Activated CD4-positive, alpha-beta T cell treated with anti-CD3 and anti-CD28 coated beads for 36 hours (primary cell): ENCODE results near the gene BDH1. TPM values are rescaled to one million over a fixed set of nuclear protein-coding genes. Genes with fewer than 3 reads are reported as not detected.

Experiments
- ATAC-seq: fragments of 200-7000 bp; cut with Tn5 transposase; one replicate; pipeline ENCODE4 v1.10.0; 2021; ENCODE audit warnings: mild to moderate bottlenecking, moderate library complexity
- CTCF ChIA-PET: fragments of 350-600 bp; sonication (Branson Sonifier 250); formaldehyde crosslinking; loops from one replicate; lab custom pipeline; 2021; ENCODE audit warnings: antibody characterized with exemption; lab: Charles Lee
- POLR2A ChIA-PET: fragments of 350-600 bp; sonication (Branson Sonifier 250); formaldehyde crosslinking; loops from one replicate; lab custom pipeline; 2021; ENCODE audit warnings: antibody characterized with exemption, inconsistent platforms; lab: Charles Lee
- DNase-seq: peaks from one replicate; pipeline ENCODE4 v3.0.0-alpha.2; 2020
- H3K27ac Mint-ChIP-seq: one replicate; pipeline ENCODE4 v1.8.0; 2021; ENCODE audit warnings: mixed read lengths
- H3K27me3 Mint-ChIP-seq: one replicate; pipeline ENCODE4 v1.8.0; 2021; ENCODE audit warnings: mixed read lengths
- H3K36me3 Mint-ChIP-seq: one replicate; pipeline ENCODE4 v1.8.0; 2021; ENCODE audit warnings: low read depth, mixed read lengths
- H3K4me1 Mint-ChIP-seq: one replicate; pipeline ENCODE4 v1.8.0; 2021; ENCODE audit warnings: mixed read lengths
- H3K4me3 Mint-ChIP-seq: one replicate; pipeline ENCODE4 v1.8.0; 2021; ENCODE audit warnings: mild to moderate bottlenecking, moderate library complexity, mixed read lengths
- H3K9me3 Mint-ChIP-seq: one replicate; pipeline ENCODE4 v1.8.0; 2021; ENCODE audit warnings: low read depth, mixed read lengths
- intact Hi-C, 2 experiments: fragments of 100-400 bp; cut with DNase I in 1 of 2; cut with micrococcal nuclease in 1 of 2; formaldehyde crosslinking; loops; one replicate each; pipeline versions ENCODE4 v1.14.2 to v1.15.1; 2022 to 2024; cut with DNase I, micrococcal nuclease
- total RNA-seq, 2 experiments: library from RNA; stranded (reverse); gene quantifications; one replicate each; pipeline ENCODE4 v1.2.3, GENCODE V29; 2021

The BDH1 gene
- total RNA-seq, 2 experiments from 2014 or later = 84.9 to 85.1 TPM

GRCh38 chr3:197564097-197564843, 8.5 kb upstream of the BDH1 start:
- Mint-ChIP-seq H3K9me3 (peaks cover 4% of the 10 kb centered on the region), H3K4me3 (no peak overlapping the region), H3K4me1 (peaks cover 3% of the 10 kb centered on the region), H3K27me3 (peaks cover 18% of the 10 kb centered on the region), H3K27ac (no peak overlapping the region), H3K36me3 (peaks cover 2% of the 10 kb centered on the region)
- intact Hi-C loops = no loop called here
- DNase-seq = no peak
- ChIA-PET POLR2A (no interaction called here), CTCF (interaction anchor here (0.8 kb wide), 2 partner anchors 42 to 415 kb away, joined by 3 read pairs; no protein-coding TSS in a partner anchor)
- no peak for ATAC-seq

DNA sequence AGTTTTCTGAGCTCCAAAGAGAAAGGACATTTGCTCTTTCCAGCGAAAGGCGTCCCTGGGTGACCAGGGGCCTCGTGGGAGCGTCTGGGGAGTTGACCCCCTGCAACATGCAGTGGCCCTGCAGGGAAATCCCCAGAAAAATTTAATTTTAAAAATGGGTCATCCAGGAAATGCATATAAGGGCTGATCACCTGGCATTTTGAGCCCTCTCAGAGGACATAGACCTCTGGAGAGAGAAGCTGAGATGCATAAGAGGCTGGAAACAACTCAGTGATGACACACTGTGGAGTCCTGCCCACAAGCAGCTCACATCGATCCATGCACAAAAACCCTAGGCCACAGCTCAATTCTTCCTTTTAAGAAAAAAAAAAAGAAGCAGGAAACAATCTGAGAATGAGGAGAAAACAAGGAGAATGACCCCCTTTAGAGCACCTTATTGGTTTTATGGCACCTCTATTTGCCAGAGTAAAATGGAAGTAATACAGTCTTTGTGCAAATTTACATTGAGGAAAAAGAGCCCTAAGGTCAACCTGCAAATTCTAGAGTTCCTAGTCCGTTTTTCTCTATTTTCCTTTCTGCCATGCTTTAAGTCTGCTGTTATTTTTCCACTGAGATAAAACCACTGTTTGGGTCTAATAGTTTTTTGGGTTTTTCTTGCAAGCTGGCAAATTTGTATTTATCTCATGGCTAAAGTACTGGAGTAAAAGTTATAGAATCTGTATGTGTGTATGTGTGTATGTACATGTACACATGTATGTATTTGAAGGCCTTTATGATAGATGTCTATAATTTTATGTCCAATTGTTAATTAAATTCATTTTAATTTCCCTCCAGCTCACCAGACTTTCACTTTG, 6.9 kb upstream of the BDH1 start:
- ChIA-PET CTCF (interaction anchor here (0.6 to 1.2 kb wide), 3 partner anchors 15 to 48 kb away, joined by 3 read pairs; no protein-coding TSS in a partner anchor), POLR2A (no interaction called here)
- Mint-ChIP-seq H3K4me3 (no peak overlapping the region), H3K27me3 (peaks cover 20% of the 10 kb centered on the region), H3K9me3 (peaks cover 4% of the 10 kb centered on the region), H3K4me1 (peaks cover 3% of the 10 kb centered on the region), H3K36me3 (peaks cover 2% of the 10 kb centered on the region), H3K27ac (no peak overlapping the region)
- intact Hi-C loops = no loop called here
- no peak for DNase-seq
- no peak for ATAC-seq

DNA sequence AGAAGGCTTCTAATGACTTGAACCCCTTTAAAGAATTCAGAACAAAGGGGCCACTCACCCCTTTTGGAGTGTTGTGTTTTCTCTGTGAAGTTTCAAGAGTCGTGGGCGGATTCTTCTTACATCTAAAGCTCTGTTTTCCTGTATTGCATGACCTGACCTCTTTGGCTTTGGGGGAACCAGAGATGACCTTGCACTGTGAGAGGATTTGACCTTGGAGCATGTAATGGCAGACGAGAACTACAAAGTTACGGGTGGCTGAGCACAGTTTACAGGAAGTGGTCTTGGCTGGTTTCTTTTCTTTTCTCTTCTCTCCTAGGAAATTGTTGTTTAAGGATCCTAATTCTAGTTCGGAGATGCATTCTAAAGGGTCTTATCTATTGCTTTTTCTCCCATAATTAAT, 6.2 kb upstream of the BDH1 start:
- H3K9me3 Mint-ChIP-seq = peaks cover 4% of the 10 kb centered on the region
- intact Hi-C loops = no loop called here
- ATAC-seq (no peak), DNase-seq (no peak)
- ChIA-PET POLR2A (no interaction called here), CTCF (interaction anchor here (1.2 kb wide), 1 partner anchor 14 kb away, joined by 3 read pairs; no protein-coding TSS in a partner anchor)
- H3K36me3 Mint-ChIP-seq = peaks cover 2% of the 10 kb centered on the region
- H3K4me1 Mint-ChIP-seq = peaks cover 6% of the 10 kb centered on the region
- H3K4me3 Mint-ChIP-seq = no peak overlapping the region
- H3K27me3 Mint-ChIP-seq = peaks cover 18% of the 10 kb centered on the region
- no peak overlapping the region for H3K27ac Mint-ChIP-seq

- CTCF ChIA-PET = interaction anchor here (1.1 kb wide), 1 partner anchor 18 kb away, joined by 3 read pairs; no protein-coding TSS in a partner anchor
- H3K27ac Mint-ChIP-seq = no peak overlapping the region
- POLR2A ChIA-PET = no interaction called here
- peaks cover 18% of the 10 kb centered on the region for H3K27me3 Mint-ChIP-seq
- H3K4me3 Mint-ChIP-seq = no peak overlapping the region
- peaks cover 8% of the 10 kb centered on the region for H3K4me1 Mint-ChIP-seq
- no peak for DNase-seq
- intact Hi-C loops = no loop called here
- ATAC-seq = no peak
- H3K36me3 Mint-ChIP-seq = peaks cover 2% of the 10 kb centered on the region
- H3K9me3 Mint-ChIP-seq = peaks cover 4% of the 10 kb centered on the region
Observed at GRCh38 chr3:197559651-197560050, 3.9 kb upstream of the BDH1 start.

DNA sequence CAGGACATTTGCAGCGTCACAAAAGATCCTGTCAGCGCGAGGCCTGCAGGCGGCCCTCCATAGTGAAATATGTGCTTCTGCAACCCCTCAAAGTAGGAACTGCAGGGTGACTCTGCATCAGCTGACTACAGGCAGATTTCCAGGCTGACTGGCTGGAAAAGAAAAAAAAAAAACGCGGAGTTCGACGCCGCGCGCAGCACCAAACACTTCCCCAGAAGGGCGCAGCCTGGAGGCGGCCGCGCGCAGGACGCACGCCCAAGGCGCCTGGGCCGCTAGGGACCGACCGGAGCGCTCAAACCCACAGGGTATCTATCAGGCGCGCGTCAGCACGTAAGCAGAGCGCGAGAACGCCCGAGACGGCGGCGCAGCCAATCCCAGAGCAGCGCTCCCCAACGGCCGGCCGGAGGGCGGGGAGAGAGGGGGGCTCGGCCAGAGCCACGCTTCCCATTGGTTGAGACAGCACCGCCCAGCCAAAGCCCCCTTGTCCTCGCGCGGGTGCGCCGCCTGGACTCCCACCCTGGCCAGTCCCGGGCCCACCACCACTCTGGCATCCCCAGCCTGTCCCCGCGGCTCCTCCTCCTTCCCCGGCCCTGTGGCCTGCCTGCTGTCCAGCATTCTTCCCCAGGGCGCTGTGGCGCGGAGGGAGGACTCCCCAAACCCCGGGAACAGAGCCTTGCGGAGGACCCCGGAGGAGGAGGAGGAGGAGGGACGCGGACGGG, 1.0 kb downstream of the BDH1 start:
- H3K4me1 Mint-ChIP-seq = peaks cover 10% of the 10 kb centered on the region
- intact Hi-C loops = loop anchor here in 1 of 2 experiments (1.0 to 2.0 kb wide), 10 partner anchors 72 to 687 kb away; partner anchors contain the start of genes DLG1, NCBP2, RPL35A and SENP5
- H3K9me3 Mint-ChIP-seq = no peaks in the 10 kb centered on the region
- H3K36me3 Mint-ChIP-seq = peaks cover 21% of the 10 kb centered on the region
- ChIA-PET POLR2A (interaction anchor here (0.9 kb wide), 1 partner anchor 13 kb away, joined by 6 read pairs; no protein-coding TSS in a partner anchor), CTCF (interaction anchor here (0.5 to 1.4 kb wide), 3 partner anchors 10 to 298 kb away, joined by 3 read pairs; no protein-coding TSS in a partner anchor)
- DNase-seq (peak; percentile 98), ATAC-seq (peak; percentile 97)
- H3K4me3 Mint-ChIP-seq = peak overlapping the region; percentile 84
- H3K27ac Mint-ChIP-seq = peak overlapping the region; percentile 89
- H3K27me3 Mint-ChIP-seq = peaks cover 13% of the 10 kb centered on the region

GRCh38 chr3:197554196-197554561, 1.6 kb downstream of the BDH1 start:
- intact Hi-C loops = loop anchor here in 1 of 2 experiments (1.0 to 2.0 kb wide), 9 partner anchors 73 to 687 kb away; partner anchors contain the start of genes DLG1, NCBP2, RPL35A and SENP5
- H3K4me3 Mint-ChIP-seq = peak overlapping the region; percentile 84
- H3K27me3 Mint-ChIP-seq = peaks cover 9% of the 10 kb centered on the region
- H3K27ac Mint-ChIP-seq = peak overlapping the region; percentile 76
- POLR2A ChIA-PET = interaction anchor here (0.9 kb wide), 1 partner anchor 12 kb away, joined by 6 read pairs; no protein-coding TSS in a partner anchor
- DNase-seq = no peak
- no peak for ATAC-seq
- CTCF ChIA-PET = interaction anchor here (0.8 kb wide), 1 partner anchor 26 kb away, joined by 3 read pairs; no protein-coding TSS in a partner anchor
- peaks cover 10% of the 10 kb centered on the region for H3K4me1 Mint-ChIP-seq
- H3K9me3 Mint-ChIP-seq = no peaks in the 10 kb centered on the region
- H3K36me3 Mint-ChIP-seq = peaks cover 21% of the 10 kb centered on the region

DNA sequence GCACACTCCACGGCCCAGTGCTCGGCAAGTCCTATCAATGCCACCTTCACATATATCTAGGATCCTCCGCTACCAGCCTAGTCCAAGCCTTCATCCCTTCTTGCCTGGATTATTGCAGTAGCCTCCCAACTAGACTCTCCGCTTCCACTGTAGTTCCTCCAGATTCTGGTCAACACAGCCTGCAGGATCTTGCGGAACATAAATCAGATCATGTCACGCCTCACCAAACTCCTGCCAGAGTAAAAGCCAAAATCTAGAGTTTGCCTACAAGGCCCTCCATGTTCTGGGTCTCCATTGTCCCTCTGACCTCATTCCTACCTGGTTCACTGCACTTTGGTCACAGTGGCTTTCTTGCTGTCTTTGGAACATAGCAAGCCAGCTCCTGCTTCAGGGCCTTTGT, 3.6 kb downstream of the BDH1 start:
- ChIA-PET POLR2A (no interaction called here), CTCF (no interaction called here)
- no peak for DNase-seq
- Mint-ChIP-seq H3K27ac (no peak overlapping the region), H3K36me3 (peaks cover 23% of the 10 kb centered on the region), H3K4me1 (peaks cover 10% of the 10 kb centered on the region), H3K9me3 (no peaks in the 10 kb centered on the region), H3K27me3 (peaks cover 2% of the 10 kb centered on the region), H3K4me3 (no peak overlapping the region)
- intact Hi-C loops = no loop called here
- ATAC-seq = no peak

- intact Hi-C loops = no loop called here
Observed at GRCh38 chr3:197550489-197550888, 5.3 kb downstream of the BDH1 start.

DNA sequence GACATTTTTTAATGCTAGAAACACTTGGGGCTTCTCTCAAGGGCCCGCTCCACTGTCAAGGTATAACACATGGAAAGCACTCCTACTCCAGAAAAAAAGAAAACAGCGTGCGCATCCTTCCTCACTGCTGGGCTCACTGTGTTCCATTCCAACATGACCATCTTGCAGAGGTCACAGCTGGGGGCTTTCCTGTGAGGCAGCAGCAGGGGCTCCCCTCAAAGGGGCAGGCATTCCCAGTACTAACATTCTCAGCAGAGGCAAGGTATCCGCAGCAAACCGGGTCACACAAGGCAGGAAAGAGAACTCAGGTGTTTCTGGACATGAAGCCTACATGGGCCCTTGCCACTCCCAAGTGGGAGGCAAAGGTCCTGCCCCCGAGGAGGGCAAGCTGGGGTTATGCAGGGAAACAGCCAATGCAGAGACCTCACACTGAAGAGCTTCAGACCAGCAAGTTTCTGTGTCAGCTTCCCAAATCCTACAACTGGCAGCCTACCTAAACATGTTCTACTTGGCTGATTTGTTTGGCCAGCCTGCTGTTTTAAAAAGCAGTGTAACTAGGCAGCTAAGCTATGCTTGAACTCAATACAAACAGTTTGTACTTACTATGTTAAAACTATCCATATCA, 6.4 kb downstream of the BDH1 start:
- POLR2A ChIA-PET = no interaction called here
- intact Hi-C loops = no loop called here
- no peak overlapping the region for H3K27ac Mint-ChIP-seq
- DNase-seq (no peak), ATAC-seq (no peak)
- H3K4me1 Mint-ChIP-seq = peaks cover 6% of the 10 kb centered on the region
- H3K4me3 Mint-ChIP-seq = no peak overlapping the region
- no peaks in the 10 kb centered on the region for H3K9me3 Mint-ChIP-seq
- CTCF ChIA-PET = interaction anchor here (1.0 kb wide), 1 partner anchor 9 kb away, joined by 3 read pairs; no protein-coding TSS in a partner anchor
- no peaks in the 10 kb centered on the region for H3K27me3 Mint-ChIP-seq
- peaks cover 32% of the 10 kb centered on the region for H3K36me3 Mint-ChIP-seq

More at GRCh38 chr3:197550489-197550888, 5.3 kb downstream of the BDH1 start:
- ChIA-PET POLR2A (no interaction called here), CTCF (no interaction called here)
- Mint-ChIP-seq H3K4me3 (no peak overlapping the region), H3K27ac (no peak overlapping the region), H3K9me3 (no peaks in the 10 kb centered on the region), H3K36me3 (peaks cover 26% of the 10 kb centered on the region), H3K27me3 (no peaks in the 10 kb centered on the region), H3K4me1 (peaks cover 6% of the 10 kb centered on the region)
- ATAC-seq (no peak), DNase-seq (no peak)

GRCh38 chr3:197547306-197548011, 8.3 kb downstream of the BDH1 start:
- Mint-ChIP-seq H3K4me1 (no peaks in the 10 kb centered on the region), H3K36me3 (peaks cover 40% of the 10 kb centered on the region), H3K4me3 (no peak overlapping the region), H3K9me3 (no peaks in the 10 kb centered on the region), H3K27me3 (no peaks in the 10 kb centered on the region), H3K27ac (peak overlapping the region; percentile 4)
- intact Hi-C loops = no loop called here
- ChIA-PET POLR2A (no interaction called here), CTCF (interaction anchor here (0.8 kb wide), 1 partner anchor 15 kb away, joined by 3 read pairs; no protein-coding TSS in a partner anchor)
- DNase-seq (no peak), ATAC-seq (no peak)
